Measurements from ENCODE around the gene ARFGEF3.

Gene ARFGEF3, protein sequence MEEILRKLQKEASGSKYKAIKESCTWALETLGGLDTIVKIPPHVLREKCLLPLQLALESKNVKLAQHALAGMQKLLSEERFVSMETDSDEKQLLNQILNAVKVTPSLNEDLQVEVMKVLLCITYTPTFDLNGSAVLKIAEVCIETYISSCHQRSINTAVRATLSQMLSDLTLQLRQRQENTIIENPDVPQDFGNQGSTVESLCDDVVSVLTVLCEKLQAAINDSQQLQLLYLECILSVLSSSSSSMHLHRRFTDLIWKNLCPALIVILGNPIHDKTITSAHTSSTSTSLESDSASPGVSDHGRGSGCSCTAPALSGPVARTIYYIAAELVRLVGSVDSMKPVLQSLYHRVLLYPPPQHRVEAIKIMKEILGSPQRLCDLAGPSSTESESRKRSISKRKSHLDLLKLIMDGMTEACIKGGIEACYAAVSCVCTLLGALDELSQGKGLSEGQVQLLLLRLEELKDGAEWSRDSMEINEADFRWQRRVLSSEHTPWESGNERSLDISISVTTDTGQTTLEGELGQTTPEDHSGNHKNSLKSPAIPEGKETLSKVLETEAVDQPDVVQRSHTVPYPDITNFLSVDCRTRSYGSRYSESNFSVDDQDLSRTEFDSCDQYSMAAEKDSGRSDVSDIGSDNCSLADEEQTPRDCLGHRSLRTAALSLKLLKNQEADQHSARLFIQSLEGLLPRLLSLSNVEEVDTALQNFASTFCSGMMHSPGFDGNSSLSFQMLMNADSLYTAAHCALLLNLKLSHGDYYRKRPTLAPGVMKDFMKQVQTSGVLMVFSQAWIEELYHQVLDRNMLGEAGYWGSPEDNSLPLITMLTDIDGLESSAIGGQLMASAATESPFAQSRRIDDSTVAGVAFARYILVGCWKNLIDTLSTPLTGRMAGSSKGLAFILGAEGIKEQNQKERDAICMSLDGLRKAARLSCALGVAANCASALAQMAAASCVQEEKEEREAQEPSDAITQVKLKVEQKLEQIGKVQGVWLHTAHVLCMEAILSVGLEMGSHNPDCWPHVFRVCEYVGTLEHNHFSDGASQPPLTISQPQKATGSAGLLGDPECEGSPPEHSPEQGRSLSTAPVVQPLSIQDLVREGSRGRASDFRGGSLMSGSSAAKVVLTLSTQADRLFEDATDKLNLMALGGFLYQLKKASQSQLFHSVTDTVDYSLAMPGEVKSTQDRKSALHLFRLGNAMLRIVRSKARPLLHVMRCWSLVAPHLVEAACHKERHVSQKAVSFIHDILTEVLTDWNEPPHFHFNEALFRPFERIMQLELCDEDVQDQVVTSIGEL (N-terminal part only)

DNA sequence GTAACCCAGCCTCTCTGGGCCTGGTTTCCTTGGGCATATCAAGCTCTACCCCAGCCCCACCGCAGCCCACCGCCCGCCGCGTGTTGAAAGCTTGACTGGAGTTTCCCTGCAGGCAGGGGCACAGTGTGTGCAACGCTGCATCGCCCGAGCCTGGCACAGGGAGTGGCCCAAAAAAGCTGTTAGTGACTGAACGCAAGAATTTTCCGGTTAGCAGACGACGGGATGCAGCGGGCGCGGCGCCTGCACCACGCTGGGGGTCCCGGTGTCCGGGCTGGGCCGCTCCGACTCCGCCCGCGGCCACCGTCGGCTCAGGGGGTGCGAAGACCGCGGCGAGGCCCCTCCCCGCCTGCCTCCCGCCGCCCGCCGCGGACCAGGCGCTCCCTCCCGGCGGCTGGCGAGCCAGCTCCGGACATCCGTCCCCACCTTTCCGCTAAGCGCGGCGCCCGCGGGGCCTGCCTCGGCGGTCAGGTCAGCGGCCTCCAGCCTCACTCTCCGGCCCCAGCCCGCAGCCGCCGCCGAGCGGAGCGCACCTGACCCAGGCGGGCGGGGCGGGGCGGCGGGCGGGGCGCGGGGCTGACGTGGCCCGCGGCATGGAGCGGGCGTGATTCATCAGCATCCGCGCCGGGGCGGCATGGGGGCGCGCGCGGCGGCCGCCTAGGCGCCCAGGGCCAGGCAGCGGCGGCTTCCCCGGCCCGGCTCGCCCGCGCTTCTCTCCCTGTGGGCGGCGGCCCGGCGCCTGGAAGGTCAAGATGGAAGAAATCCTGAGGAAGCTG lies at the start of gene ARFGEF3:
ARFGEF3 (plus strand) TSS at position 602 of the 773 bp plus-strand sequence; CDS start at position 750, 148 bp downstream.
- no peak for DNase-seq (ENCODE audit: low read depth)
- TF ChIP-seq, protein P1, sequence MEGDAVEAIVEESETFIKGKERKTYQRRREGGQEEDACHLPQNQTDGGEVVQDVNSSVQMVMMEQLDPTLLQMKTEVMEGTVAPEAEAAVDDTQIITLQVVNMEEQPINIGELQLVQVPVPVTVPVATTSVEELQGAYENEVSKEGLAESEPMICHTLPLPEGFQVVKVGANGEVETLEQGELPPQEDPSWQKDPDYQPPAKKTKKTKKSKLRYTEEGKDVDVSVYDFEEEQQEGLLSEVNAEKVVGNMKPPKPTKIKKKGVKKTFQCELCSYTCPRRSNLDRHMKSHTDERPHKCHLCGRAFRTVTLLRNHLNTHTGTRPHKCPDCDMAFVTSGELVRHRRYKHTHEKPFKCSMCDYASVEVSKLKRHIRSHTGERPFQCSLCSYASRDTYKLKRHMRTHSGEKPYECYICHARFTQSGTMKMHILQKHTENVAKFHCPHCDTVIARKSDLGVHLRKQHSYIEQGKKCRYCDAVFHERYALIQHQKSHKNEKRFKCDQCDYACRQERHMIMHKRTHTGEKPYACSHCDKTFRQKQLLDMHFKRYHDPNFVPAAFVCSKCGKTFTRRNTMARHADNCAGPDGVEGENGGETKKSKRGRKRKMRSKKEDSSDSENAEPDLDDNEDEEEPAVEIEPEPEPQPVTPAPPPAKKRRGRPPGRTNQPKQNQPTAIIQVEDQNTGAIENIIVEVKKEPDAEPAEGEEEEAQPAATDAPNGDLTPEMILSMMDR (conservative IDR thresholded peaks at IDR 0.05; ENCODE audit: low read length), result no peak
- peak within 1 kb of the TSS; percentile 49 for H3K4me3 ChIP-seq (ENCODE audit: low read length)

DNA sequence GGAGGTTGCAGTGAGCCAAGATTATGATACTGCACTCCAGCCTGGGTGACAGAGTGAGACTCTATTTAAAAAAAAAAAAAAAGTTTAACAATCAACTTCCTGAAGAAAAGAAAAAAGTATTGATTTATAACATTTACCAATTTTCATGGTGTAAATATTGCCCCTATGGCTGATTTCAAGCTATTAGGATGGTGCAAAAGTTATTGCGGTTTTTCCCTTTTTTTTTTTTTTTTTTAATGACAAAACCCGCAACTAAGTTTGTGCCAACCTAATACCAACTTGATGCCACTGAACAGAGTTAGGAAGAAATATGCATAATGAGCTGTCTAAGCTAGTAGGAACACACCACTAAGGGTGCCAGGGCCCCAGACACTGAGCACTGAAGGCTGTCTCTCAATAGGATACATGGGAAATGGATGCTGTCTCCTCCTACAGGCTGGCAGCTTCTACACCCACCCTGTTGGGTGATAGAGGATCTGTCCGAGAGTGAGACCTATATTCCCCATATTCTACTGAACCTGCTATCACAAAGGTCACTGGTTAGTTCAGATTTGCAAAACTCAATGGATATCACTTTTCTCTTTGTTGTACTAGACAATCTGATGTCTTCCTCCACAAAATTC lies 48.0 kb upstream of the ARFGEF3 start:
- TF ChIP-seq, protein P1 (conservative IDR thresholded peaks at IDR 0.05; ENCODE audit: low read length), result no peak
- no peak overlapping the region for H3K4me3 ChIP-seq (ENCODE audit: low read length)
- DNase-seq (ENCODE audit: low read depth), result no peak

DNA sequence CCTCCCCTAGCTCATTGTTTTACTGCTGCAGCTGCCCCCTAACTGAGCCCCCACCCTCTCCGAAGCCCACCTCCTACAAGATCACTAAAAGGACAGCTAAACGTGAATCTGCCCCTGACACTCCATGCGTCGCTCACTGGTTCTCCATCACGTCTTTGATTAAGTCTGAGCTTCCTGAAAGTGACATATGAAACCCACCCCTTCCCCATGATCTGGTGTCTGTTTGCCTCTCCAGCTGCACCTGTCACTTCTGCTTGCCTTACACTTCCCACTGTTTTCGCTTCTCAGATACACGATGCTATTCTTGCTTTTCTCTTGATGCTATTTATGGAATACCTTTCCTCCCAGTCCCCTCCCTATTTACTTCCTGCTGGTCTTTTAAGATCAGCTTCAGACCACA lies 46.5 kb upstream of the ARFGEF3 start:
- DNase-seq (ENCODE audit: low read depth), result no peak
- TF ChIP-seq, protein P1 (conservative IDR thresholded peaks at IDR 0.05; ENCODE audit: low read length), result no peak
- H3K4me3 ChIP-seq (ENCODE audit: low read length), result no peak overlapping the region

DNA sequence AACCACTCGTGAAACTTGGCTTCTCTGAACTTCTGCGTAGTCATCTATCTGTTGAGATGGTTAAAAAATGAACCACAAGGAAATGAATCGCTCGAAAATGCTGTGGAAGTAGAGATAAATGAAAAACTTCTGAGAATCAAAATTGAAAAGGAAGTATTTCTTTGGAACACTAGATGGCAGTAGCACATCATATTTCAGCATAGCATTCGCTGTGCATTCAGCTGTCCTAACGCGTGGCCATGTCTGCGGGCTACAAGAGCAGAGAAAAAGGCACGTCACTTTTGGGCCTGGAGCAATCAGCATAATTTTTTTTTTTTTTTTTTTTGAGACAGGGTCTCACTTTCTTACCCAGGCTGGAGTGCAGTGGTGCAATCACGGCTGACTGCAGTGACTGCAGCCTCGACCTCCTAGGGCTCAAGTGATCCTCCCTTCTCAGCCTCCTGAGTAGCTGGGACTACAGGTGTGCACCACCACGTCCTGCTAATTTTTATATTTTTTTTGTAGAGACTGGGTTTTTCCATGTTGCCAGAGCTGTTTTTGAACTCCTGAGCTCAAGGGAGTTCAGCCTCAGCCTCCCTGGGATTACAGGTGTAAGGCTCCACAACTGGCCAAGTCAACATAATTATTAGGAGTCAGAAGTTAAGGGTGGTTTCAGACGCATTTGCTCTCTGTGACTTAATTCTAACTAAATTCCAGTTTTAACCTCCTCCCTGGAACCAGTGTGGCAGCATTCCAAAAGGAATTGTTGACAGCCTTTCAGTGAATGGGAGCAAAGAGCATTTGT lies 45.7 kb upstream of the ARFGEF3 start:
- H3K4me3 ChIP-seq (ENCODE audit: low read length), result no peak overlapping the region
- DNase-seq (ENCODE audit: low read depth), result peak; percentile 67
- TF ChIP-seq, protein P1 (conservative IDR thresholded peaks at IDR 0.05; ENCODE audit: low read length), result peak; percentile 75

DNA sequence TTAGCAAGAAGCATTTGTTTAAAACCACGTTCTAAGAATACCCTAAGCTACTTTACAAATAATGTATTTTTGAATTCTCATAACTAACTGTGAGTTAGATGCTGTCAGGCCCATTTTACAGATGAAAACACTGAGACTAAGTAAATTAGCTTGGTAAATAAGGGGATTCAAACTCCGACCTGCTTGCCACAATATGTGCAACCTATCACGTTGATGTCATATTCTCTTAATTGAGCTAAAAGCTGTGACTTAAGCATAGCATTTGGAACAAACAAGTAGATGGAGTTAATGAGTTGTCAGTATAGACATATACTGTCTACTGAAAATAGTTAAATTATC lies 45.1 kb upstream of the ARFGEF3 start:
- DNase-seq (ENCODE audit: low read depth), result no peak
- no peak overlapping the region for H3K4me3 ChIP-seq (ENCODE audit: low read length)
- TF ChIP-seq, protein P1 (conservative IDR thresholded peaks at IDR 0.05; ENCODE audit: low read length), result no peak
